GM23248 (cell line): Measurements from ENCODE around the gene MRPL32. TPM values are rescaled to one million over a fixed set of nuclear protein-coding genes. Genes with fewer than 3 reads are reported as not detected.

Source experiments
- DNase-seq: peaks from one replicate; pipeline ENCODE4 v3.0.0-alpha.2; 2015
- H2AFZ ChIP-seq: fragments of 200-600 bp; sonication (generic); 2 replicates; pipeline ENCODE4 v1.6.1; 2016; ENCODE audit warnings: antibody characterized with exemption
- H3F3A ChIP-seq: fragments of 200-600 bp; sonication (generic); 2 replicates; pipeline ENCODE4 v1.6.1; 2016; ENCODE audit warnings: mild to moderate bottlenecking, antibody characterized with exemption, mixed run types; ENCODE audit not compliant: insufficient read depth
- H3K27ac ChIP-seq: fragments of 200-600 bp; sonication (generic); 2 replicates; pipeline ENCODE4 v1.5.1; 2016; ENCODE audit warnings: mild to moderate bottlenecking
- H3K27me3 ChIP-seq: fragments of 200-600 bp; sonication (generic); replicated peaks from 2 replicates; pipeline ENCODE4 v1.6.1; 2016; ENCODE audit warnings: mild to moderate bottlenecking; ENCODE audit not compliant: insufficient read depth
- H3K36me3 ChIP-seq: fragments of 200-600 bp; sonication (generic); 2 replicates; pipeline ENCODE4 v1.6.1; 2016; ENCODE audit warnings: low read depth, mild to moderate bottlenecking
- H3K4me1 ChIP-seq: fragments of 200-600 bp; sonication (generic); 2 replicates; pipeline ENCODE4 v1.6.1; 2016; ENCODE audit warnings: mild to moderate bottlenecking; ENCODE audit not compliant: insufficient read depth
- H3K4me2 ChIP-seq: fragments of 200-600 bp; sonication (generic); one replicate; pipeline ENCODE4 v1.6.1; 2016; ENCODE audit warnings: mild to moderate bottlenecking; ENCODE audit not compliant: unreplicated experiment
- H3K4me3 ChIP-seq: fragments of 200-600 bp; sonication (generic); 2 replicates; pipeline ENCODE4 v1.5.1; 2016; ENCODE audit warnings: mild to moderate bottlenecking
- H3K79me2 ChIP-seq: fragments of 200-600 bp; sonication (generic); 2 replicates; pipeline ENCODE4 v1.6.1; 2016; ENCODE audit warnings: mild to moderate bottlenecking; ENCODE audit not compliant: insufficient read depth
- H3K9ac ChIP-seq: fragments of 200-600 bp; sonication (generic); 2 replicates; pipeline ENCODE4 v1.6.1; 2016; ENCODE audit warnings: mild to moderate bottlenecking
- H3K9me2 ChIP-seq: fragments of 200-600 bp; sonication (generic); 2 replicates; pipeline ENCODE4 v1.6.1; 2016; ENCODE audit warnings: mixed run types, mild to moderate bottlenecking, moderate library complexity; ENCODE audit not compliant: insufficient read depth
- H3K9me3 ChIP-seq: fragments of 200-600 bp; sonication (generic); one replicate; pipeline ENCODE4 v1.6.1; 2017; ENCODE audit warnings: low read depth
- H4K20me1 ChIP-seq: fragments of 200-600 bp; sonication (generic); 2 replicates; pipeline ENCODE4 v1.6.0; 2016; ENCODE audit not compliant: insufficient read depth
- EZH2 ChIP-seq: fragments of 200-600 bp; sonication (generic); IDR thresholded peaks from 2 replicates; pipeline ENCODE4 v1.6.1; 2018; ENCODE audit warnings: antibody characterized with exemption, mild to moderate bottlenecking; ENCODE audit not compliant: insufficient read depth, poor library complexity, severe bottlenecking
- EZH2phosphoT487 ChIP-seq: fragments of 200-600 bp; sonication (generic); IDR thresholded peaks from 2 replicates; pipeline ENCODE4 v1.6.1; 2018; ENCODE audit warnings: antibody characterized with exemption, moderate library complexity, mild to moderate bottlenecking, low read depth; ENCODE audit not compliant: insufficient read depth
- WGBS, 2 experiments: methylation state at CpG; one replicate each; pipeline ENCODE4 v1.1.6; 2015 to 2017; ENCODE audit warnings: low lambda C conversion rate in 2 of 2, low coverage in 1 of 2; ENCODE audit errors: missing lambda C conversion rate in 2 of 2; 5-methylcytosine and 5-hydroxymethylcytosine counted together
- in situ Hi-C: fragments of 300-500 bp; cut with MboI; formaldehyde crosslinking; loops from 2 replicates; pipeline ENCODE4 v1.15.0; 2020
- polyA plus RNA-seq: library from polyadenylated mRNA; unstranded; fragments of >200 nt; fragmentation: Nextera tagmentation; extraction: Ambion mirVana; gene quantifications from 2 replicates; pipeline ENCODE4 v1.2.1, GENCODE V29; 2016
- total RNA-seq: library from RNA; depleted of rRNA; stranded (reverse); fragments of >200 nt; shearing (Covaris generic); gene quantifications from 2 replicates; pipeline ENCODE4 v1.2.3, GENCODE V29; 2014

The MRPL32 gene
- total and polyA plus RNA-seq, 2 experiments from 2014 or later: 45.3 to 76.3 TPM

- Histone ChIP-seq H3K9me2 (no peaks in the 10 kb centered on the region), H2AFZ (no peak overlapping the region), H3K4me1 (peaks cover 32% of the 10 kb centered on the region), H4K20me1 (no peaks in the 10 kb centered on the region), H3K4me3 (no peak overlapping the region), H3K36me3 (peaks cover 11% of the 10 kb centered on the region; the same call in 1 of the 2 replicates), H3F3A (peaks cover 41% of the 10 kb centered on the region), H3K4me2 (no peak overlapping the region), H3K9ac (no peak overlapping the region), H3K27me3 (no peaks in the 10 kb centered on the region), H3K9me3 (no peaks in the 10 kb centered on the region), H3K79me2 (peaks cover 16% of the 10 kb centered on the region; the same call in 1 of the 2 replicates), H3K27ac (peak overlapping the region; percentile 62; the same call in 1 of the 2 replicates)
- 50 to 53% methylated on average over 2 of the region's 2 CpGs for WGBS, 2 experiments
- TF ChIP-seq EZH2phosphoT487 (no peak), EZH2 (no peak)
- in situ Hi-C loops: no loop called here
- peak; percentile 20 for DNase-seq
These were observed 18.6 kb upstream of the MRPL32 start for GRCh38 chr7:42913591-42913990.

- Histone ChIP-seq H2AFZ (no peak overlapping the region), H4K20me1 (no peaks in the 10 kb centered on the region), H3K36me3 (peaks cover 11% of the 10 kb centered on the region; the same call in 1 of the 2 replicates), H3K27ac (peak overlapping the region; percentile 62), H3K4me3 (no peak overlapping the region), H3K4me1 (peaks cover 32% of the 10 kb centered on the region), H3K27me3 (no peaks in the 10 kb centered on the region), H3K4me2 (no peak overlapping the region), H3K9me2 (no peaks in the 10 kb centered on the region), H3K9ac (no peak overlapping the region), H3F3A (peaks cover 41% of the 10 kb centered on the region), H3K79me2 (peaks cover 15% of the 10 kb centered on the region; the same call in 1 of the 2 replicates), H3K9me3 (no peaks in the 10 kb centered on the region)
- DNase-seq: peak; percentile 11
- TF ChIP-seq EZH2phosphoT487 (no peak), EZH2 (no peak)
- 64 to 75% methylated on average over 6 of the region's 6 CpGs for WGBS, 2 experiments
- in situ Hi-C loops: no loop called here
These were observed 18.2 kb upstream of the MRPL32 start for GRCh38 chr7:42914009-42914408.

DNA sequence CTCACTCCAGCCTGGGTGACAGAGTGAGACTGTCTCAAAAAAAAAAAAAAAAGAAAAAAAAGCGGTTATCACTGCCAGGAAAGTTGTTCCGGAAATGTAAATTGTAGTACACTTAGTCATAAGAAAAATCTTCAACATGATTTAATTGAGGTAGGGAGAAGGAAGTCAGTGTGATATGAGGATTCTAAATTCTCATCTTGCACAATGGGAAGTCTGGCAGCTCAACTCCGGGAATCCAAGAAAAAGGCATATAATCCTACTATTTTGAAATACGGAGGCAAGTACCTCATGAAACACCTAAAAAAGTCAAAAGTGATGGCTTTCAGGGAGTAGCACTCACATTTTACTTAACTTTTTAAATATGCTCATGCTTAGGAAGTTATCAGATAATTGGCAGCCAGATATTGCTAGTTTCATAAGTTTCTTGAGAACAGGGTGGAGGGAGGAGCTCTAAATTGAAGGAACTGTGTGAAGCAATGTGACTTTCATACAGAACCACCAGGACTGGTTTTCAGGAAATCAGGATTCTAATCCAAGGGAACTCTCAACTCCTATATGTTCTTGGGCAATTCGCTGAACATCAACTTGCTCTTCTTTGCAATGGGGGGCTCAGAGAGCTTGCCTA, 17.6 kb upstream of the MRPL32 start:
- Histone ChIP-seq H3K9ac (peak overlapping the region; percentile 2; the same call in 1 of the 2 replicates), H3K9me3 (no peaks in the 10 kb centered on the region), H2AFZ (no peak overlapping the region), H3K4me3 (peak overlapping the region; percentile 25), H3K27ac (peak overlapping the region; percentile 62), H3K4me2 (peak overlapping the region; percentile 54), H3K27me3 (no peaks in the 10 kb centered on the region), H3K4me1 (peaks cover 32% of the 10 kb centered on the region), H3K36me3 (peaks cover 16% of the 10 kb centered on the region; the same call in 1 of the 2 replicates), H4K20me1 (no peaks in the 10 kb centered on the region), H3F3A (peaks cover 41% of the 10 kb centered on the region), H3K79me2 (peaks cover 11% of the 10 kb centered on the region; the same call in 1 of the 2 replicates), H3K9me2 (no peaks in the 10 kb centered on the region)
- in situ Hi-C loops: no loop called here
- 27 to 33% methylated on average over 4 to 5 of the region's 5 CpGs for WGBS, 2 experiments
- TF ChIP-seq EZH2phosphoT487 (no peak), EZH2 (no peak)
- peak; percentile 73 for DNase-seq

GRCh38 chr7:42915356-42915755, 16.8 kb upstream of the MRPL32 start:
- H3K4me1 ChIP-seq: peaks cover 32% of the 10 kb centered on the region
- H3K9me2 ChIP-seq: no peaks in the 10 kb centered on the region
- H3K27me3 ChIP-seq: no peaks in the 10 kb centered on the region
- peak; percentile 44 for DNase-seq
- H3K4me3 ChIP-seq: peak overlapping the region; percentile 25; the same call in 1 of the 2 replicates
- H3K36me3 ChIP-seq: peaks cover 24% of the 10 kb centered on the region; the same call in 1 of the 2 replicates
- 0 out of 2 replicates have a peak overlapping the region, but pooled peaks have one; percentile 2 for H3K9ac ChIP-seq
- H3F3A ChIP-seq: peaks cover 41% of the 10 kb centered on the region
- 3 to 5% methylated on average over 1 of the region's 1 CpG for WGBS, 2 experiments
- peaks cover 3% of the 10 kb centered on the region; the same call in 1 of the 2 replicates for H3K79me2 ChIP-seq
- peak overlapping the region; percentile 54 for H3K4me2 ChIP-seq
- no peaks in the 10 kb centered on the region for H4K20me1 ChIP-seq
- H2AFZ ChIP-seq: no peak overlapping the region
- TF ChIP-seq EZH2 (no peak), EZH2phosphoT487 (no peak)
- in situ Hi-C loops: no loop called here
- peak overlapping the region; percentile 62 for H3K27ac ChIP-seq
- H3K9me3 ChIP-seq: no peaks in the 10 kb centered on the region
